Measurements from ENCODE around the gene ZNF414. TPM values are rescaled to one million over a fixed set of nuclear protein-coding genes. Genes with fewer than 3 reads are reported as not detected.
A peak's percentile ranks its signal among the peaks of the same experiment; 100 is the strongest.

ZNF414 gene
- total and polyA plus RNA-seq, 2 experiments from 2014 or later, result 5.7 to 54.3 TPM

DNA sequence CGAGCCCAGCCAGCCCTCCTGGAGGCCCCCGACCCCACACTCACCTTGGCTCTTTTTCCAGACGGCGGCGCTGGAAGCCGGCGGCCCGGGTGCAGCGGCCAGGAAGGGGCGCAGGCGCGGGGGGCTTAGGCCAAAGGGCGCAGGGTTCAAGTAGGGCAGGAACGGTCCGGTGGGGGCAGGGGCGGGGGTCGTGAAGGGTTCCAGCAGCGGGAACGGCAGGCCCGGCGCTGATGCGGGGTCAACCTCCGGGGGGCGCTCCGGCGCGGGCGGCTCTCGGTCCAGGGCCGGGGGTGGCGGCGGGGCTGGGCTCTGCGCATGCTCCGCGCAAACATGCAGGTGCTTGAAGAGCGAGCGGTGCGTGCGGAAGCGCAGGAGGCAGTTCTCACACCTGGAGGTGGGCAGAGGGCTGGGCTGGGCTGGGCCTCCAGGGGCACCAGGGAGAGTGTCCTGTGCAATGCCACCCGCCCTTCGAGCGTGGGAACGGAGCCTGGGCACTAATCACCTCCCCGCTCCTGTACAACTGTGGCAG lies 2.3 kb downstream of the ZNF414 start:
- peaks cover 13% of the 10 kb centered on the region for H3K4me1 ChIP-seq (ENCODE audit: insufficient read depth)
- no peak overlapping the region for H3K4me3 ChIP-seq
- H3K4me2 ChIP-seq, result no peak overlapping the region
- WGBS (ENCODE audit: low lambda C conversion rate, missing lambda C conversion rate), result 99% methylated on average over 16 of the region's 45 CpGs
- TF ChIP-seq EZH2phosphoT487 (IDR thresholded peaks at IDR 0.05; ENCODE audit: low read depth, severe bottlenecking, unreplicated experiment), result no peak
- no peak for TF ChIP-seq EZH2 (IDR thresholded peaks at IDR 0.05; ENCODE audit: borderline replicate concordance)
- TF ChIP-seq, protein P1, sequence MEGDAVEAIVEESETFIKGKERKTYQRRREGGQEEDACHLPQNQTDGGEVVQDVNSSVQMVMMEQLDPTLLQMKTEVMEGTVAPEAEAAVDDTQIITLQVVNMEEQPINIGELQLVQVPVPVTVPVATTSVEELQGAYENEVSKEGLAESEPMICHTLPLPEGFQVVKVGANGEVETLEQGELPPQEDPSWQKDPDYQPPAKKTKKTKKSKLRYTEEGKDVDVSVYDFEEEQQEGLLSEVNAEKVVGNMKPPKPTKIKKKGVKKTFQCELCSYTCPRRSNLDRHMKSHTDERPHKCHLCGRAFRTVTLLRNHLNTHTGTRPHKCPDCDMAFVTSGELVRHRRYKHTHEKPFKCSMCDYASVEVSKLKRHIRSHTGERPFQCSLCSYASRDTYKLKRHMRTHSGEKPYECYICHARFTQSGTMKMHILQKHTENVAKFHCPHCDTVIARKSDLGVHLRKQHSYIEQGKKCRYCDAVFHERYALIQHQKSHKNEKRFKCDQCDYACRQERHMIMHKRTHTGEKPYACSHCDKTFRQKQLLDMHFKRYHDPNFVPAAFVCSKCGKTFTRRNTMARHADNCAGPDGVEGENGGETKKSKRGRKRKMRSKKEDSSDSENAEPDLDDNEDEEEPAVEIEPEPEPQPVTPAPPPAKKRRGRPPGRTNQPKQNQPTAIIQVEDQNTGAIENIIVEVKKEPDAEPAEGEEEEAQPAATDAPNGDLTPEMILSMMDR (IDR thresholded peaks at IDR 0.05; ENCODE audit: poor library complexity), result no peak
- no peaks in the 10 kb centered on the region for H3K36me3 ChIP-seq (replicated peaks; ENCODE audit: insufficient read depth, low read depth)
- H3K79me2 ChIP-seq, result peaks cover 13% of the 10 kb centered on the region
- H3K27ac ChIP-seq, result no peak overlapping the region
- no peaks in the 10 kb centered on the region for H4K20me1 ChIP-seq (ENCODE audit: insufficient read depth, poor library complexity, severe bottlenecking)
- no peak overlapping the region for H2AFZ ChIP-seq
- DNase-seq (ENCODE audit: low spot score), result peak; percentile 7
- no peaks in the 10 kb centered on the region for H3K27me3 ChIP-seq
- H3K9me3 ChIP-seq (ENCODE audit: low read depth), result no peaks in the 10 kb centered on the region
- no peaks in the 10 kb centered on the region for H3K9me2 ChIP-seq (replicated peaks; ENCODE audit: insufficient read depth)

DNA sequence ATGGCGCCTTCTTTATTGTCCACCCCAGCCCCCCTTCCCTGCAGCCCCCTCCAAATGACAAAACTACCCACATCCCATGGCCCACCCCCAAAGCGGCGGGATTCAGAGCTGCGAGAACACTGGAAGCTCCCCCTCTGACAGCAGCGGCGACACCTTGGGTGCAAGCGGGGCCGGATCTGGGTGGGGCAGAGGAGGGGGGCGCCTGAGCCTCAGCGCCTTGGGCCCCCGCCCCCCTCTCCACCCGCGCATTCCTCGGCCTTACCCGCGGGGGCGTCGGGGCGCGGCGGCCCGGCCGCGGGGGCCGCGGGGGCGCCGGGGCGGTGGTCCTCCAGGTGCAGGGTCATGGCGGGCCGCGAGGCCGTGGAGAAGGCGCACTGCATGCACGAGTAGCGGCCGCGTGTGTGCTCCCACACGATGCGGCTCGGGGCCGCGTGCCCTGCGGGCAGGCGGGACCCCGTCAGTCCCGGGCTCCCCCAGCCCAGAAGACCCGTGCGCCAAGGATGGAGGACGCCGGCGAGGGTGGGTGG lies 3.3 kb downstream of the ZNF414 start:
- peaks cover 13% of the 10 kb centered on the region for H3K79me2 ChIP-seq
- TF ChIP-seq EZH2 (IDR thresholded peaks at IDR 0.05; ENCODE audit: borderline replicate concordance), result no peak
- TF ChIP-seq, protein P1 (IDR thresholded peaks at IDR 0.05; ENCODE audit: poor library complexity), result no peak
- no peak for TF ChIP-seq EZH2phosphoT487 (IDR thresholded peaks at IDR 0.05; ENCODE audit: low read depth, severe bottlenecking, unreplicated experiment)
- no peaks in the 10 kb centered on the region for H3K27me3 ChIP-seq
- no peak overlapping the region for H3K4me3 ChIP-seq
- H3K36me3 ChIP-seq (replicated peaks; ENCODE audit: insufficient read depth, low read depth), result no peaks in the 10 kb centered on the region
- no peaks in the 10 kb centered on the region for H4K20me1 ChIP-seq (ENCODE audit: insufficient read depth, poor library complexity, severe bottlenecking)
- no peaks in the 10 kb centered on the region for H3K9me3 ChIP-seq (ENCODE audit: low read depth)
- no peak overlapping the region for H2AFZ ChIP-seq
- no peak overlapping the region for H3K27ac ChIP-seq
- H3K4me2 ChIP-seq, result no peak overlapping the region
- WGBS (ENCODE audit: low lambda C conversion rate, missing lambda C conversion rate), result 100% methylated on average over 16 of the region's 52 CpGs
- DNase-seq (ENCODE audit: low spot score), result no peak
- H3K4me1 ChIP-seq (ENCODE audit: insufficient read depth), result peaks cover 17% of the 10 kb centered on the region
- H3K9me2 ChIP-seq (replicated peaks; ENCODE audit: insufficient read depth), result no peaks in the 10 kb centered on the region

DNA sequence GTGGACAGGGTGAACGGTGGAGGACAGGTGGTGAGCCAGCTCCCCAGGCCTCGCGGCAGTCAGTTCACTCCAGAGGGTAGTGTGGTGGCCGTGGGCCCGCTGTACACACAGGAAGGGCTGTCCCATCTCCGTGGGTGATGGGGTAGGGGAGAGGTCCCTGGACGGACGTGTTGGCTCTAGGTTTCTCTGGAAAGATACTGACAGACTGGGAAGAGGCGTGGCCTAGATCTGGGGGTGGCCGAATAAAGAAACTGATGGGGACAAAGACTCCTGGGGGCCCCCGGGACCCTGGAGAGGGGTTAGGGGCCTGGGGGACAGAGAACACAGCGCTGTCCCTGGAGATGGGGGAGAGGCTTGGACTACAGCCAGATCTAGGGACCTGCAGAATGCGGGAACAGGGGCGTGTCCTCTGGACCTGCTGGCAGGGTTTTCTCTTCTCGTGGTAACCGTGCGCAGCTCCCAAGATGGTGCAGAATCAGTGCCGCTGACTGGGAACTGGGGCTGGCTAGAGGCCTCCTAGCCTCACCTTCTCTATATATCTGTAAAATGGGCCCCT lies 7.5 kb downstream of the ZNF414 start:
- Histone ChIP-seq H3K36me3 (replicated peaks; ENCODE audit: insufficient read depth, low read depth) (no peaks in the 10 kb centered on the region), H2AFZ (no peak overlapping the region), H3K4me3 (peak overlapping the region; percentile 64), H3K27ac (no peak overlapping the region), H3K27me3 (no peaks in the 10 kb centered on the region), H3K9me3 (ENCODE audit: low read depth) (no peaks in the 10 kb centered on the region), H3K79me2 (no peaks in the 10 kb centered on the region), H3K4me1 (ENCODE audit: insufficient read depth) (peaks cover 4% of the 10 kb centered on the region), H3K9me2 (replicated peaks; ENCODE audit: insufficient read depth) (no peaks in the 10 kb centered on the region), H4K20me1 (ENCODE audit: insufficient read depth, poor library complexity, severe bottlenecking) (no peaks in the 10 kb centered on the region), H3K4me2 (peak overlapping the region; percentile 99)
- TF ChIP-seq EZH2 (IDR thresholded peaks at IDR 0.05; ENCODE audit: borderline replicate concordance), result no peak
- TF ChIP-seq, protein P1 (IDR thresholded peaks at IDR 0.05; ENCODE audit: poor library complexity), result peak; percentile 1
- 34% methylated on average over 17 of the region's 18 CpGs for WGBS (ENCODE audit: low lambda C conversion rate, missing lambda C conversion rate)
- DNase-seq (ENCODE audit: low spot score), result peak; percentile 51

All from hepatocyte (in vitro differentiated cells).